ENCODE results near the gene HPSE2.

HPSE2 gene

GRCh38 chr10:98456043-98456570 lies 779.5 kb downstream of the HPSE2 start:
- DNase-seq, result no peak

GRCh38 chr10:98453729-98454128 lies 781.9 kb downstream of the HPSE2 start:
- DNase-seq, result no peak

- DNase-seq, result no peak
These were observed 785.0 kb downstream of the HPSE2 start for GRCh38 chr10:98450618-98451017.

GRCh38 chr10:98449287-98449686 lies 786.4 kb downstream of the HPSE2 start:
- no peak for DNase-seq

GRCh38 chr10:98446661-98447221 lies 788.9 kb downstream of the HPSE2 start, which contains the start of gene HPS1:
Gene HPS1, minus strand, starts transcription at chr10:98446935. Its CDS starts 3,695 bp downstream, at chr10:98443240.
- DNase-seq, result peak; percentile 76 to 84

GRCh38 chr10:98446151-98446660 lies 789.4 kb downstream of the HPSE2 start:
- peak; percentile 23 to 24 for DNase-seq

GRCh38 chr10:98445200-98445812 lies 790.3 kb downstream of the HPSE2 start:
- DNase-seq, result no peak

GRCh38 chr10:98444314-98445006 lies 791.2 kb downstream of the HPSE2 start:
- no peak for DNase-seq

GRCh38 chr10:98438715-98439114 lies 796.9 kb downstream of the HPSE2 start:
- no peak for DNase-seq

GRCh38 chr10:98436704-98437103 lies 798.9 kb downstream of the HPSE2 start:
- no peak for DNase-seq

GRCh38 chr10:98435178-98435577 lies 800.5 kb downstream of the HPSE2 start:
- DNase-seq, result no peak

- DNase-seq, result no peak
These were observed 801.5 kb downstream of the HPSE2 start for GRCh38 chr10:98433881-98434732.

- DNase-seq, result no peak
These were observed 802.3 kb downstream of the HPSE2 start for GRCh38 chr10:98433371-98433770.

GRCh38 chr10:98432330-98432729 lies 803.3 kb downstream of the HPSE2 start:
- no peak for DNase-seq

- no peak for DNase-seq
These were observed 804.6 kb downstream of the HPSE2 start for GRCh38 chr10:98431016-98431415.

- DNase-seq, result no peak
These were observed 805.2 kb downstream of the HPSE2 start for GRCh38 chr10:98430427-98430826.

GRCh38 chr10:98429320-98430072 lies 806.2 kb downstream of the HPSE2 start:
- no peak for DNase-seq

- no peak for DNase-seq
These were observed 808.6 kb downstream of the HPSE2 start for GRCh38 chr10:98427011-98427515.

GRCh38 chr10:98425511-98426352 lies 809.9 kb downstream of the HPSE2 start:
- peak; percentile 42 to 50 for DNase-seq

Data from CD4-positive, alpha-beta T cell treated with Interleukin-4 for 1 hour (primary cell).